IPS-18a (cell line): ENCODE results near the gene STYK1.
"Not testable (repeated sequence)": the region's sequence is repeated elsewhere in the genome, so short reads cannot be mapped to it uniquely, and the experiment has no call there.

Experiments used
- H3K27ac ChIP-seq: one replicate; pipeline ENCODE4 v1.5.1; 2013; ENCODE audit warnings: low read length
- H3K27me3 ChIP-seq: one replicate; pipeline ENCODE4 v1.6.1; 2013; ENCODE audit warnings: mild to moderate bottlenecking, low read length; ENCODE audit not compliant: control insufficient read depth, insufficient read depth
- H3K36me3 ChIP-seq: one replicate; pipeline ENCODE4 v1.6.1; 2013; ENCODE audit warnings: low read depth, low read length; ENCODE audit not compliant: control insufficient read depth
- H3K4me1 ChIP-seq: one replicate; pipeline ENCODE4 v1.6.1; 2013; ENCODE audit warnings: low read depth, low read length; ENCODE audit not compliant: control insufficient read depth
- H3K4me3 ChIP-seq: one replicate; pipeline ENCODE4 v1.5.1; 2013; ENCODE audit warnings: low read length
- H3K9ac ChIP-seq: one replicate; pipeline ENCODE4 v1.6.1; 2013; ENCODE audit warnings: mild to moderate bottlenecking, low read length, moderate library complexity
- H3K9me3 ChIP-seq: one replicate; pipeline ENCODE4 v1.6.1; 2013; ENCODE audit warnings: low read depth, low read length; ENCODE audit not compliant: control insufficient read depth

STYK1 gene

DNA sequence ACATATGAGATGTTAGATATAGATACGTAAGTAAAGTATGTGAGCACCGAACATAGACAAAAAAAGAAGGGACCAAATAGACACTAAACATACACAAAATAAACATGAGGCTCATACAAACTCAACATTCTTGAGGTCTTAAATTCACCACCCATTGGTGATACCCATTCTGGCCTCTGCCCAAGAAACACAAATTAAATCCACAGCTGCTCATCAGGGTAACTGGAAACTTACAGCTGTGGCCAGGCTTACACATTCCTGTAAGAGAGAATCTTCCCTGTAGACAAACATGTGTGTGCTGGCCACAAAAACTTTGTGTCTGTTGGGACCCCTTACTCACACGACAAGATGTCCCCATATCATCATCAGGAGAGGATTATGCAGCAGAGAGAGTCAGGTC, 82.9 kb downstream of the STYK1 start:
- H3K9me3 ChIP-seq, result no peaks in the 10 kb centered on the region
- no peak overlapping the region for H3K9ac ChIP-seq
- H3K36me3 ChIP-seq, result peaks cover 10% of the 10 kb centered on the region
- H3K27me3 ChIP-seq, result no peaks in the 10 kb centered on the region
- no peaks in the 10 kb centered on the region for H3K4me1 ChIP-seq
- no peak overlapping the region for H3K4me3 ChIP-seq
- no peak overlapping the region for H3K27ac ChIP-seq

- no peaks in the 10 kb centered on the region for H3K27me3 ChIP-seq
- no peaks in the 10 kb centered on the region for H3K4me1 ChIP-seq
- no peak overlapping the region for H3K4me3 ChIP-seq
- peaks cover 5% of the 10 kb centered on the region for H3K9me3 ChIP-seq
- H3K9ac ChIP-seq, result no peak overlapping the region
- no peak overlapping the region for H3K27ac ChIP-seq
- peaks cover 5% of the 10 kb centered on the region for H3K36me3 ChIP-seq
Measured at GRCh38 chr12:10584415-10584814, 89.4 kb downstream of the STYK1 start.

GRCh38 chr12:10582704-10583103, 91.1 kb downstream of the STYK1 start:
- Histone ChIP-seq H3K36me3 (peaks cover 5% of the 10 kb centered on the region), H3K27ac (no peak overlapping the region)

DNA sequence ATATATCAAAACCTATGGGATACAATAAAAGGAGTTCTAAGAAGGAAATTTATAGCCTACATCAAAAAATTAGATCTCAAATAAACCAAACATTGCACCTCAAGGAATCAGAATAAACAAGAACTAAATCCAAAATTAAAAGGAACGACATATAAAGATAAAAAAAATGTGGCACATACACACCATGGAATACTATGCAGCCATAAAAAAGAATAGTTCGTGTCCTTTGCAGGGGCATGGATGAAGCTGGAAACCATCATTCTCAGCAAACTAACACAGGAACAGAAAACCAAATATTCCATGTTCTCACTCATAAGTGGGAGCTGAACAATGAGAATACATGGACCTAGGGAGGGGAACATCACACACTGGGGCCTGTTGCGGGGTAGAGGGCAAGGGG, 91.7 kb downstream of the STYK1 start:
- not testable (repeated sequence) for H3K9me3 ChIP-seq, H3K36me3 ChIP-seq, H3K9ac ChIP-seq, H3K27me3 ChIP-seq, H3K4me1 ChIP-seq, H3K27ac ChIP-seq, H3K4me3 ChIP-seq

More at GRCh38 chr12:10582704-10583103, 91.1 kb downstream of the STYK1 start:
- H3K4me3 ChIP-seq, result no peak overlapping the region
- H3K4me1 ChIP-seq, result no peaks in the 10 kb centered on the region
- no peak overlapping the region for H3K9ac ChIP-seq
- H3K27me3 ChIP-seq, result no peaks in the 10 kb centered on the region
- H3K9me3 ChIP-seq, result peaks cover 5% of the 10 kb centered on the region

GRCh38 chr12:10574307-10574706, 99.5 kb downstream of the STYK1 start:
- Histone ChIP-seq H3K36me3 (no peaks in the 10 kb centered on the region), H3K27ac (no peak overlapping the region), H3K4me3 (no peak overlapping the region), H3K9ac (no peak overlapping the region), H3K9me3 (no peaks in the 10 kb centered on the region), H3K4me1 (no peaks in the 10 kb centered on the region), H3K27me3 (no peaks in the 10 kb centered on the region)

GRCh38 chr12:10572021-10572490, 101.8 kb downstream of the STYK1 start:
- H3K36me3 ChIP-seq, H3K9ac ChIP-seq, H3K27ac ChIP-seq, H3K4me3 ChIP-seq, H3K9me3 ChIP-seq, H3K27me3 ChIP-seq, H3K4me1 ChIP-seq: not testable (repeated sequence)

DNA sequence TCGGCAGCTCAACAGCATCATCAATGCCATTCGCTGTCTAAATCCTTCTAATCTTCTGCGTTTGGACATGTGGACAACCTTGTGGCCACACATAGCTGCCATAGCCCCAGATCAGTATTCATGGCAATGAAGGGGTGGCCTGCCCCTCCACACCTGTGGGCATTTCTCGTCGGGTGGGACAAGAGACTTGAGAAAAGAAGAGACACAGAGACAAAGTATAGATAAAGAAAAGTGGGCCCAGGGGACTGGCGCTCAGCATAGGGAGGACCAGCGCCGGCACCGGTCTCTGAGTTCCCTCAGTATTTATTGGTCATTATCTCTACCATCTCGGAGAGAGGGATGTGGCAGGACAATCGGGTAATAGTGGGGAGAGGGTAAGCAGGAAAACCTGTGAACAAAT, 102.7 kb downstream of the STYK1 start:
- Histone ChIP-seq H3K27ac (no peak overlapping the region), H3K4me3 (no peak overlapping the region), H3K9me3 (no peaks in the 10 kb centered on the region), H3K9ac (no peak overlapping the region), H3K27me3 (no peaks in the 10 kb centered on the region), H3K4me1 (no peaks in the 10 kb centered on the region), H3K36me3 (no peaks in the 10 kb centered on the region)
